ENCODE results near the gene INSIG2. TPM values are rescaled to one million over a fixed set of nuclear protein-coding genes. Genes with fewer than 3 reads are reported as not detected.

Gene INSIG2
- total RNA-seq, 3 donors from 2014 or later (not counting 1 experiment from before 2014, with no cell fraction given), result 9.5 to 20.5 (median 13.9) TPM

- H3K27me3 Mint-ChIP-seq (ENCODE audit: low read depth in 2 of 2), result peaks cover 0 to 14% of the 10 kb centered on the region in 2 donors
- H3K4me3 Mint-ChIP-seq, result no peak overlapping the region
- no peak overlapping the region for H3K27ac Mint-ChIP-seq
- H3K9me3 Mint-ChIP-seq, result no peaks in the 10 kb centered on the region
- no peak for ATAC-seq
- H3K4me1 Mint-ChIP-seq, result no peaks in the 10 kb centered on the region
- DNase-seq, result no peak
- Histone ChIP-seq H3K27ac (ENCODE audit: low read length) (no peak overlapping the region), H3K9me3 (ENCODE audit: control insufficient read depth, insufficient read depth, low read length) (no peaks in the 10 kb centered on the region), H3K36me3 (ENCODE audit: control insufficient read depth, insufficient read depth, low read length) (no peaks in the 10 kb centered on the region), H3K4me3 (ENCODE audit: low read length) (no peak overlapping the region), H3K27me3 (ENCODE audit: control insufficient read depth, insufficient read depth, low read length) (no peaks in the 10 kb centered on the region), H3K4me1 (ENCODE audit: control insufficient read depth, insufficient read depth, low read length) (no peaks in the 10 kb centered on the region)
- H3K36me3 Mint-ChIP-seq, result no peaks in the 10 kb centered on the region
- no peak for TF ChIP-seq CTCF (IDR thresholded peaks at IDR 0.05)
- intact Hi-C loops (cut with micrococcal nuclease), result no loop called here
- WGBS (ENCODE audit: insufficient coverage), result 90% methylated on average over 2 of the region's 2 CpGs
These were observed 45.6 kb downstream of the INSIG2 start for GRCh38 chr2:118133916-118134315.

GRCh38 chr2:118134650-118135049, 46.4 kb downstream of the INSIG2 start:
- peaks cover 0 to 14% of the 10 kb centered on the region in 2 donors for H3K27me3 Mint-ChIP-seq (ENCODE audit: low read depth in 2 of 2)
- no peak for TF ChIP-seq CTCF (IDR thresholded peaks at IDR 0.05)
- Histone ChIP-seq H3K4me3 (ENCODE audit: low read length) (no peak overlapping the region), H3K27ac (ENCODE audit: low read length) (no peak overlapping the region), H3K27me3 (ENCODE audit: control insufficient read depth, insufficient read depth, low read length) (no peaks in the 10 kb centered on the region), H3K36me3 (ENCODE audit: control insufficient read depth, insufficient read depth, low read length) (no peaks in the 10 kb centered on the region), H3K9me3 (ENCODE audit: control insufficient read depth, insufficient read depth, low read length) (no peaks in the 10 kb centered on the region), H3K4me1 (ENCODE audit: control insufficient read depth, insufficient read depth, low read length) (no peaks in the 10 kb centered on the region)
- no peaks in the 10 kb centered on the region for H3K9me3 Mint-ChIP-seq
- ATAC-seq, result no peak
- H3K4me3 Mint-ChIP-seq, result no peak overlapping the region
- no peak overlapping the region for H3K27ac Mint-ChIP-seq
- 91% methylated on average over 5 of the region's 6 CpGs for WGBS (ENCODE audit: insufficient coverage)
- no peaks in the 10 kb centered on the region for H3K4me1 Mint-ChIP-seq
- no peaks in the 10 kb centered on the region for H3K36me3 Mint-ChIP-seq
- no peak for DNase-seq
- intact Hi-C loops (cut with micrococcal nuclease), result no loop called here

GRCh38 chr2:118145207-118145606, 56.9 kb downstream of the INSIG2 start:
- no peaks in the 10 kb centered on the region for H3K4me1 ChIP-seq (ENCODE audit: control insufficient read depth, insufficient read depth, low read length)
- Mint-ChIP-seq H3K27ac (no peak overlapping the region), H3K36me3 (no peaks in the 10 kb centered on the region), H3K4me3 (no peak overlapping the region), H3K4me1 (no peaks in the 10 kb centered on the region), H3K9me3 (no peaks in the 10 kb centered on the region), H3K27me3 (ENCODE audit: low read depth in 2 of 2) (peaks cover 10 to 24% of the 10 kb centered on the region in 2 donors)
- ATAC-seq, result no peak
- H3K9me3 ChIP-seq (ENCODE audit: control insufficient read depth, insufficient read depth, low read length), result no peaks in the 10 kb centered on the region
- intact Hi-C loops (cut with micrococcal nuclease), result no loop called here
- no peaks in the 10 kb centered on the region for H3K27me3 ChIP-seq (ENCODE audit: control insufficient read depth, insufficient read depth, low read length)
- no peak overlapping the region for H3K27ac ChIP-seq (ENCODE audit: low read length)
- H3K36me3 ChIP-seq (ENCODE audit: control insufficient read depth, insufficient read depth, low read length), result no peaks in the 10 kb centered on the region
- WGBS (ENCODE audit: insufficient coverage), result no CpG with 5 or more reads among the region's 1 CpG
- no peak for TF ChIP-seq CTCF (IDR thresholded peaks at IDR 0.05)
- no peak overlapping the region for H3K4me3 ChIP-seq (ENCODE audit: low read length)
- DNase-seq, result no peak

GRCh38 chr2:118145806-118146205, 57.5 kb downstream of the INSIG2 start:
- no peaks in the 10 kb centered on the region for H3K36me3 ChIP-seq (ENCODE audit: control insufficient read depth, insufficient read depth, low read length)
- H3K4me3 Mint-ChIP-seq, result no peak overlapping the region
- H3K9me3 ChIP-seq (ENCODE audit: control insufficient read depth, insufficient read depth, low read length), result no peaks in the 10 kb centered on the region
- no peak overlapping the region for H3K4me3 ChIP-seq (ENCODE audit: low read length)
- H3K4me1 Mint-ChIP-seq, result no peaks in the 10 kb centered on the region
- no peak for DNase-seq
- H3K27ac Mint-ChIP-seq, result no peak overlapping the region
- no peak overlapping the region for H3K27ac ChIP-seq (ENCODE audit: low read length)
- peaks cover 14 to 24% of the 10 kb centered on the region in 2 donors for H3K27me3 Mint-ChIP-seq (ENCODE audit: low read depth in 2 of 2)
- no peak for TF ChIP-seq CTCF (IDR thresholded peaks at IDR 0.05)
- no peaks in the 10 kb centered on the region for H3K27me3 ChIP-seq (ENCODE audit: control insufficient read depth, insufficient read depth, low read length)
- WGBS (ENCODE audit: insufficient coverage), result 87% methylated on average over 6 of the region's 6 CpGs
- no peak for ATAC-seq
- no peaks in the 10 kb centered on the region for H3K4me1 ChIP-seq (ENCODE audit: control insufficient read depth, insufficient read depth, low read length)
- H3K36me3 Mint-ChIP-seq, result no peaks in the 10 kb centered on the region
- no peaks in the 10 kb centered on the region for H3K9me3 Mint-ChIP-seq
- intact Hi-C loops (cut with micrococcal nuclease), result no loop called here
